GM21717 (cell line): ENCODE measurements around the gene DENND5B.
"Not testable (repeated sequence)": the region's sequence is repeated elsewhere in the genome, so short reads cannot be mapped to it uniquely, and the experiment has no call there.

Experiments
- ATAC-seq: cut with Tn5 transposase; IDR thresholded peaks from one replicate; pipeline ENCODE4 v1.9.1; 2021; ENCODE audit warnings: mild to moderate bottlenecking, moderate library complexity; ENCODE audit not compliant: unreplicated experiment

The DENND5B gene

DNA sequence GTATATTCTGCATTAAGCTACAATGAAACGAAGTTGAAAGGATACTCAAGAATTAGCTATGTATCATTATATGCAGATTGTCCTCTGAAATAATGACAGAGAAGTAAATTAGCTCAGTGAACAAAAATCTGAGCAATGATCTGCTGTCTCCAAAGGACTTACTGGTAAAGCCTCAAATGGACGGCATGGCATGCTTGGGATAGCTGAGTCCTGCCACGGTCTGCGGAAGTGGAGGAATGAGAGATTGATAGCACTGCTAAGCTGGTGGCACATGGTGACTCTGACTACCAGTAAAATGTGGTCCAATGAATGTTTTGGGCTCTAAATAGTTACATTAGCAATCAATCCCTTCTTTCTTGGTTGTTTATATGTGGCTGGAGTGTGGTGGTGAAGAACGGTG lies 3.7 kb upstream of the DENND5B start:
- no peak for ATAC-seq

GRCh38 chr12:31591380-31591901 lies 505 bp upstream of the DENND5B start:
- ATAC-seq: peak; percentile 17

- peak; percentile 40 for ATAC-seq
These were observed 863 bp downstream of the DENND5B start for GRCh38 chr12:31589904-31590641.

GRCh38 chr12:31589598-31589903 lies 1.4 kb downstream of the DENND5B start:
- ATAC-seq: no peak

DNA sequence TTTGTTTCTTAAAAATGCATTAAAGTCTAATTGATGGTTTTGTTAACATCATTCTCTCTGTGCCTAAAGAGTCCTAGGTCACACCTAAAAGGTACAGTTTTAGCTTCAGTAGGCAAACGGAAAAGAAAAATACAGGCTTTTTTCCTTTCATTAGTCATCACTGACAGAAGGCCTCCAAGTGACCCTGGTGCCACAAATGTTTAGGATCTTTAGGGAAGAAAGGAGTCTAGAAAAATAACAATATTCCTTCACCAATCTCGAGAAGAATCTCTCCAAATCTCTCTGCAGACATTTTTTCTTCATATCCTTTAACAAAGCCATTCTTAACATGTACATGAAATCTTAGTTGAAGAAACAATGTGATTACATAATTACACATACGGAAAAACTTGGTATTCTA lies 2.0 kb downstream of the DENND5B start:
- ATAC-seq: no peak

DNA sequence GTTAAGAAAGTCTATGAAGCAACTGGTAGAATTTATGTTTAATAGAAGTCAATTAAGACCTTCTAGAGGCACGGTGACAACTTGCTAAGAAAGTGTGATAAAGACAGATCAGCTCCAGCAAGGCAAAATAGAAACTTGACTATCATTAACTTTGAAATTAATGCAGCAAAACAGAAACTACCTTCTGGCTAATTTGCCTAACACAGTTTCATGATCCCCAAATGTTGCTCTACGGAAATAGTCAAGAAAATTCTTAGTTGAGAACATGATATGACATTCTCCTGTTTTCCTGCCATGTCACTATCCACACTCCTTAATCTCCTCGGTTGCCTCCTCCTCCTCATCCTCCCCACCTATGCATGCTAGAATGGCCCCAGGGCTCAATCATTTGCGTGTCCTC lies 4.2 kb downstream of the DENND5B start:
- ATAC-seq: no peak

- no peak for ATAC-seq
These were observed 5.0 kb downstream of the DENND5B start for GRCh38 chr12:31585895-31586294.

- ATAC-seq: no peak
These were observed 5.7 kb downstream of the DENND5B start for GRCh38 chr12:31585271-31585670.

DNA sequence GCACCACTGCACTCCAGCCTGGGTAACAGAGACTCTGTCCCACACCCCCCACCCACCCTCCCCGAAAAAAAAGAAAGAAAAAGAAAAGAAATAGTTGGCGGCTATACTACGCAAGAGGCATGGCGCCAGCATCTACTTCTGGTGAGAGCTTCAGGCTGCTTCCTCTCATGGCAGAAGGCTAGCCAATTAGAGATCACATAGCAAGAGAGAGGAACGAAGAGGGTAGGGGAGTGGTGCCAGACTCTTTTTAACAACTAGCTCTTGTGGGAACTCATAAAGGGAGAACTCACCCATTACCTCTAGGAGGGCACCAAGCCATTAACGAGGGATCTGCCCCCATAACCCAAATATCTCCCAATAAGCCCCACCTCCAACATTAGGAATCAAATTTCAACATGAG lies 6.2 kb downstream of the DENND5B start:
- ATAC-seq: no peak

DNA sequence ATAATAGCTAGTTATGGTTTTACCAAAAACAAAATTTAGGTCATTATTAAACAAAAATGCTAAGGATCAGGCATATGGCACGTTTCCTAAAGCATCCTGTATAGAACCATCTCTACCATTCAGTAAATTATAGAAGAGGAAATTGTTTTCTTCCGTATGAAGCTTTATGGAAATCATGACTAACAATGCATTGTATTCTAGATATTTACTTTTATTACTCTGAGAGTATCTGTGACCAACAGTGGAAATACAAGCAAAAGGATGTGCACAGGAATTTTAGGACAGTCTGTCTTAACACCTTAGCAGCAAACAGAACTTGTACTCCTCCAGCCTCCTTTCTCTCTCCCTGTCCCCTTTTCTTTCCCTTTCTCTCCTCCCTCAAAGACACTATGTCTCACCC lies 7.1 kb downstream of the DENND5B start:
- no peak for ATAC-seq

DNA sequence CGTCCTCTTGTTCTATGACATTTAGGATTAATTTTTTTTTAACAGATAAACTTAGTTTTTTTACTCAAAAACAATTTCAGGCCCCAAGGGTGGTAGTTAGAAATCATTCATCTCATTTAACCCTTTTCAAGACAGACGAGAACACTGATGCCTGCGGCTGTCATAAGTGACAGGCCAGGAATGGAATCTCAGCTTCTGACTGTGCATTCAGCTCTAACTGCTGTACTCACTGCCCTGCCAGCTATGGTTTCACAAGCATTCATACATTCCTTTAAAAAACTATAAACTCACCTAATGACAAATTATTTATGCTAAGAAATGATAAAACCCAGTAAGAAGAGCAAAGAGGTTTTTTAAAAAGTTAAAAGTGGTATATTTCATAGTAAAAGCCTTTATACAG lies 8.8 kb downstream of the DENND5B start:
- ATAC-seq: no peak

DNA sequence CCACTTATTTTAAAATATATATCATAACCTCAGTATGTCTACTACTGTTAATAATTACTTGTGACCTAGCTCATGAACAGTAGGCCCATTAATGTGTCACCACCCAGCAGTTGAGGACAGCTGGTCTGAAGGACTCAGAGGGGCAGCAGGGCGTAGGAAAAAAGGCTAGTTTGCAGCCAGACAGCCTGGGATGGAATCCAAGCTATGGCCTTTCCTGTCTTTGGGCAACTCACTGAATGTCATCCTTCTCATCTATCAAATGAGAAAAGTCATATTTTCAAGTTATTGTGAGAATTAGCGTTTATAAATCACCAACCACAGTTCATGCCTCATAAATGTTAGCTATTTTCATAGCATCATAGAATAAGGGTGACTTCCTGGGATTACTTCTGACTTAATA lies 12.3 kb downstream of the DENND5B start:
- ATAC-seq: no peak

DNA sequence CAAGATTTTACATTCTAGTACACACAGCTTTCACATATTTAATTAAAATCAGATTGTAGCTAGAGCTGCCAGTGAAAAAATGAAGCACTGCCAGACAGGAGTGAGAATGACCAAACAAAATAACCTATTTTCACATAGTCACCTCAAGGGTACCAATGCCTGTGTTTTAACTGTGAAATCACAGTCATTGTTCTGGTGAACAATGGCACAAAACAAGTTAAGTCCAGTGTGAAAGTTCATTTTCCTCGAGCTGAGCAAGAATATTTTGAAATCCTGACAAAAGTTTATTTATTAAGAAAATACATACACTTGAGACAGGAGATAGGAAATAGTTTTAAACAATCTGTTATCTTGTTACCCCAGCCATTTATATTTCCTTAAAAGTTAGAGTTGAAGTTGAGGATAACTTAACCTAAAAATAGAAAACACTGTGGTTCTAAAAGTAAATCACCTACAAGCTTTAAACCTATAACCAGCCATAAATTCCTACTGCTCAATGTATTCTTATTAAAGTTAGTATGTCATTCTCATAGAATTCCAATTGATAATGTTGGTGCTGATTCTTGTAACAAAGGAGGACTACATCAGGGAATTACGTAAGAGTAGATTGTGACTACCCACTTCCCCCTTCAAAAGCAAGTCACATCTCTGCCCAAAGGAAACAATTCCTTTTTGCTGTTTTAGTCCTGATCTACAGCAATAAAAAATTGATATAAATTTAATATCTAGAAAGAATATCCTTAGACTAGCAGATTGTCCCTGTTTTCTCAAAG lies 15.9 kb downstream of the DENND5B start:
- ATAC-seq: no peak

- ATAC-seq: not testable (repeated sequence)
These were observed 16.6 kb downstream of the DENND5B start for GRCh38 chr12:31574367-31574766.

DNA sequence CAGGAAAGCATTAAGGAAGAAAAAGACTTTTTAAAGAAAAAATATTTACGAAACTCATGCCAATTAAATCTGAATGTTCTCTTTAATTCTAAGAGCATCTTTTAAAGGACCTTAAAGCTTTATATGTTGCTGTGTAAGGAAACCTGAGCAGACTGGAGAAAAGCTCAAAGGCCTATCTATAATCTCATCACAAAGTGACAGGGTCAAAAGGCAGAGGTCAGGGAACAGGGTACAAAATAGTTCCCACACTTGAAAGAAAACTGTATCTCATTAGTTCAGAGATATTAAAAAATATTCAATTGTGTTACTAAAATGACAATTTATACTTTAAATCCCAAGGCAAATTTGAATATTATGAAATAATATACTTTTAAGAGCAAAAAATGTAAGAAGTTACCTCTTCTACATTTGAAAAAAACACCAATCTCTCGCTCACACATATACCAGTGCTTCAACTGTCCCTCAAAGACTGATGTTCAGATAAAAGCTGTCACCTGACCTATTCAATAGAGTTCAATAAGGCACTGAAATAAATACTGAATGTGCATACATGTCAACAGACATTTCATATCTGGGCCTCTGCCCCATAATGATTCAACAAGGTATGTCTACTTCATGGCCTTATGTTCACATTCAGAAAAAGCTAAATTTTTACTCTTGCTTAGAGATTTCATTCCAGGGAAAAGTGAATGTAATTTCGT lies 17.9 kb downstream of the DENND5B start:
- ATAC-seq: no peak

GRCh38 chr12:31570880-31571279 lies 20.1 kb downstream of the DENND5B start:
- ATAC-seq: no peak

DNA sequence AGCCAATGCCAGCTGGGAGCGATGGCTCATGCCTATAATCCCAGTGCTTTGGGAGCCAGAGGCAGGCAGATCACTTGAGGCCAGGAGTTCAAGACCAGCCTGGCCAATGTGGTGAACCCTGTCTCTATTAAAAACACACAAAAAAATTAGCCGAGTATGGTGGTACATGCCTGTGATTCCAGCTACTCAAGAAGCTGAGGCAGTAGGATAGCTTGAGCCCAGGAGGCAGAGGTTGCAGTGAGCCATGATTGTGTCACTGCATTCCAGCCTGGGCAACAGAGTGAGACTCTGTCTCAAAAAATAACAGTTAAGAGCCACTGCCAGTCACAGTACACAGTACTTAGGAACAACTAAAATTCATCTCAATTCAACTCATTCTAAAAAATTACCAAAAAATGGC lies 21.4 kb downstream of the DENND5B start:
- not testable (repeated sequence) for ATAC-seq

GRCh38 chr12:31568498-31568897 lies 22.4 kb downstream of the DENND5B start:
- no peak for ATAC-seq

GRCh38 chr12:31567029-31567428 lies 23.9 kb downstream of the DENND5B start:
- ATAC-seq: no peak

GRCh38 chr12:31566547-31566946 lies 24.4 kb downstream of the DENND5B start:
- no peak for ATAC-seq

GRCh38 chr12:31562594-31563328 lies 28.2 kb downstream of the DENND5B start:
- ATAC-seq: no peak
